Measurements from ENCODE around the gene PRKAR2B. TPM values are rescaled to one million over a fixed set of nuclear protein-coding genes. Genes with fewer than 3 reads are reported as not detected.

Gene PRKAR2B
- total RNA-seq, 1 donor from 2014 or later, result 21.8 TPM

- intact Hi-C loops (cut with micrococcal nuclease), result no loop called here
- Histone ChIP-seq H3K27me3 (ENCODE audit: low read depth) (no peaks in the 10 kb centered on the region), H3K4me1 (peaks cover 9% of the 10 kb centered on the region), H3K36me3 (no peaks in the 10 kb centered on the region), H3K9me3 (replicated peaks) (peaks cover 7% of the 10 kb centered on the region), H3K4me3 (no peak overlapping the region), H3K27ac (replicated peaks) (no peak overlapping the region)
- TF ChIP-seq CTCF (IDR thresholded peaks at IDR 0.05; ENCODE audit: borderline replicate concordance), result no peak
- DNase-seq, result no peak
Measured at GRCh38 chr7:107034553-107034952, 10.0 kb upstream of the PRKAR2B start.

GRCh38 chr7:107035446-107035845, 9.1 kb upstream of the PRKAR2B start:
- Histone ChIP-seq H3K36me3 (no peaks in the 10 kb centered on the region), H3K4me3 (no peak overlapping the region), H3K9me3 (replicated peaks) (peaks cover 7% of the 10 kb centered on the region), H3K4me1 (peaks cover under 1% of the 10 kb centered on the region), H3K27me3 (ENCODE audit: low read depth) (no peaks in the 10 kb centered on the region), H3K27ac (replicated peaks) (no peak overlapping the region)
- intact Hi-C loops (cut with micrococcal nuclease), result no loop called here
- DNase-seq, result no peak
- TF ChIP-seq CTCF (IDR thresholded peaks at IDR 0.05; ENCODE audit: borderline replicate concordance), result no peak

GRCh38 chr7:107036535-107036934, 8.0 kb upstream of the PRKAR2B start:
- H3K9me3 ChIP-seq (replicated peaks), result peaks cover 7% of the 10 kb centered on the region
- no peak overlapping the region for H3K27ac ChIP-seq (replicated peaks)
- H3K27me3 ChIP-seq (ENCODE audit: low read depth), result no peaks in the 10 kb centered on the region
- no peaks in the 10 kb centered on the region for H3K36me3 ChIP-seq
- H3K4me1 ChIP-seq, result no peaks in the 10 kb centered on the region
- DNase-seq, result no peak
- no peak for TF ChIP-seq CTCF (IDR thresholded peaks at IDR 0.05; ENCODE audit: borderline replicate concordance)
- intact Hi-C loops (cut with micrococcal nuclease), result no loop called here
- H3K4me3 ChIP-seq, result no peak overlapping the region

- Histone ChIP-seq H3K27me3 (ENCODE audit: low read depth) (no peaks in the 10 kb centered on the region), H3K36me3 (no peaks in the 10 kb centered on the region), H3K27ac (replicated peaks) (no peak overlapping the region), H3K9me3 (replicated peaks) (peaks cover 16% of the 10 kb centered on the region), H3K4me3 (no peak overlapping the region), H3K4me1 (no peaks in the 10 kb centered on the region)
- DNase-seq, result no peak
- no peak for TF ChIP-seq CTCF (IDR thresholded peaks at IDR 0.05; ENCODE audit: borderline replicate concordance)
- intact Hi-C loops (cut with micrococcal nuclease), result no loop called here
Measured at GRCh38 chr7:107037717-107038603, 6.5 kb upstream of the PRKAR2B start.

- TF ChIP-seq CTCF (IDR thresholded peaks at IDR 0.05; ENCODE audit: borderline replicate concordance), result no peak
- intact Hi-C loops (cut with micrococcal nuclease), result no loop called here
- no peak for DNase-seq
- Histone ChIP-seq H3K36me3 (no peaks in the 10 kb centered on the region), H3K4me3 (no peak overlapping the region), H3K4me1 (peaks cover 7% of the 10 kb centered on the region), H3K27me3 (ENCODE audit: low read depth) (no peaks in the 10 kb centered on the region), H3K27ac (replicated peaks) (no peak overlapping the region), H3K9me3 (replicated peaks) (peaks cover 16% of the 10 kb centered on the region)
Measured at GRCh38 chr7:107039199-107039900, 5.2 kb upstream of the PRKAR2B start.

Data from left ventricle myocardium inferior (tissue), 1 donor.